OCI-LY7 (cell line): ENCODE results near the gene ZNF691. TPM values are rescaled to one million over a fixed set of nuclear protein-coding genes. Genes with fewer than 3 reads are reported as not detected.

Source experiments
- BruUV-seq: library from RNA; stranded (reverse); fragments of 400-500 nt; replicated peaks from 2 replicates; lab custom pipeline; 2021; lab: Mats Ljungman, UMichigan
- CTCF ChIA-PET: fragments of 300-600 bp; sonication (Branson Sonifier 250); formaldehyde crosslinking; loops from one replicate; lab custom pipeline; 2022; ENCODE audit warnings: antibody characterized with exemption; ENCODE audit not compliant: unreplicated experiment; lab: Charles Lee
- POLR2A ChIA-PET: fragments of 300-600 bp; sonication (Branson Sonifier 250); formaldehyde crosslinking; loops from one replicate; lab custom pipeline; 2022; ENCODE audit warnings: antibody characterized with exemption; lab: Charles Lee
- DNase-seq: peaks from one replicate; pipeline ENCODE4 v3.0.0-alpha.2; 2015; ENCODE audit warnings: low spot score
- H2AFZ ChIP-seq: fragments of 200-600 bp; sonication (generic), shearing (Covaris generic); 2 replicates; pipeline ENCODE4 v1.6.1; 2014; ENCODE audit warnings: mild to moderate bottlenecking, antibody characterized with exemption, low read length, moderate library complexity
- H3K27ac ChIP-seq: fragments of 200-600 bp; sonication (generic); 2 replicates; pipeline ENCODE4 v1.5.1; 2014; ENCODE audit warnings: mixed run types, low read depth, mild to moderate bottlenecking, moderate library complexity, low read length, inconsistent platforms; ENCODE audit not compliant: poor library complexity, severe bottlenecking
- H3K36me3 ChIP-seq: fragments of 200-600 bp; sonication (generic); 2 replicates; pipeline ENCODE4 v1.6.1; 2014; ENCODE audit warnings: mild to moderate bottlenecking, antibody characterized with exemption, low read length, moderate library complexity, mixed read lengths; ENCODE audit not compliant: insufficient read depth
- H3K4me1 ChIP-seq: fragments of 200-600 bp; sonication (generic); 2 replicates; pipeline ENCODE4 v1.5.1; 2014; ENCODE audit warnings: mild to moderate bottlenecking, low read length; ENCODE audit not compliant: insufficient read depth, poor library complexity, severe bottlenecking
- H3K4me2 ChIP-seq: fragments of 200-600 bp; sonication (generic); 2 replicates; pipeline ENCODE4 v1.6.1; 2014; ENCODE audit warnings: mild to moderate bottlenecking, low read length
- H3K4me3 ChIP-seq: fragments of 200-600 bp; sonication (generic); 2 replicates; pipeline ENCODE4 v1.5.1; 2014; ENCODE audit warnings: mild to moderate bottlenecking, low read depth, low read length; ENCODE audit not compliant: poor library complexity, severe bottlenecking
- H3K79me2 ChIP-seq: fragments of 200-600 bp; sonication (generic); 2 replicates; pipeline ENCODE4 v1.6.1; 2016; ENCODE audit warnings: low read depth, mild to moderate bottlenecking, low read length, moderate library complexity, mixed read lengths; ENCODE audit not compliant: insufficient read depth
- H3K9me2 ChIP-seq: fragments of 200-600 bp; sonication (generic); 2 replicates; pipeline ENCODE4 v1.6.1; 2016; ENCODE audit warnings: mild to moderate bottlenecking, low read length, mixed read lengths; ENCODE audit not compliant: insufficient read depth
- H3K9me3 ChIP-seq: fragments of 200-600 bp; sonication (generic); 2 replicates; pipeline ENCODE4 v1.6.1; 2014; ENCODE audit warnings: mild to moderate bottlenecking, mixed run types, low read length, mixed read lengths
- H4K20me1 ChIP-seq: fragments of 200-600 bp; sonication (generic); 2 replicates; pipeline ENCODE4 v1.6.1; 2014; ENCODE audit warnings: mild to moderate bottlenecking, antibody characterized with exemption, low read length, moderate library complexity, mixed read lengths; ENCODE audit not compliant: insufficient read depth
- EZH2phosphoT487 ChIP-seq: fragments of 200-600 bp; sonication (generic); IDR thresholded peaks from 2 replicates; pipeline ENCODE4 v1.6.1; 2018; ENCODE audit warnings: low read depth, borderline replicate concordance, mild to moderate bottlenecking, mixed run types, antibody characterized with exemption, low read length, moderate library complexity, mixed read lengths
- intact Hi-C: fragments of 100-400 bp; cut with micrococcal nuclease; formaldehyde crosslinking; loops from one replicate; pipeline ENCODE4 v1.10.0; 2022; ENCODE audit not compliant: unreplicated experiment
- total RNA-seq, 2 experiments: library from RNA; depleted of rRNA in 1 of 2; stranded (reverse); fragments of >200 nt in 1 of 2; shearing (Covaris generic) in 1 of 2; gene quantifications; 2 replicates each; pipeline ENCODE4 v1.2.3, GENCODE V29; 2014 to 2022
- TF ChIP-seq, protein P1 (sequence below): fragments of 200-600 bp; sonication (generic); conservative IDR thresholded peaks from 2 replicates; pipeline ENCODE4 v1.5.1; 2014; ENCODE audit warnings: mild to moderate bottlenecking, antibody characterized with exemption, low read length, moderate library complexity, mixed read lengths

The ZNF691 gene
- total RNA-seq, 2 experiments from 2014 or later: 17.8 to 21.1 TPM

GRCh38 chr1:42821690-42822089 is 24.7 kb upstream of the ZNF691 start:
- H3K27ac ChIP-seq: no peak overlapping the region
- no peak for TF ChIP-seq EZH2phosphoT487
- TF ChIP-seq, protein P1, sequence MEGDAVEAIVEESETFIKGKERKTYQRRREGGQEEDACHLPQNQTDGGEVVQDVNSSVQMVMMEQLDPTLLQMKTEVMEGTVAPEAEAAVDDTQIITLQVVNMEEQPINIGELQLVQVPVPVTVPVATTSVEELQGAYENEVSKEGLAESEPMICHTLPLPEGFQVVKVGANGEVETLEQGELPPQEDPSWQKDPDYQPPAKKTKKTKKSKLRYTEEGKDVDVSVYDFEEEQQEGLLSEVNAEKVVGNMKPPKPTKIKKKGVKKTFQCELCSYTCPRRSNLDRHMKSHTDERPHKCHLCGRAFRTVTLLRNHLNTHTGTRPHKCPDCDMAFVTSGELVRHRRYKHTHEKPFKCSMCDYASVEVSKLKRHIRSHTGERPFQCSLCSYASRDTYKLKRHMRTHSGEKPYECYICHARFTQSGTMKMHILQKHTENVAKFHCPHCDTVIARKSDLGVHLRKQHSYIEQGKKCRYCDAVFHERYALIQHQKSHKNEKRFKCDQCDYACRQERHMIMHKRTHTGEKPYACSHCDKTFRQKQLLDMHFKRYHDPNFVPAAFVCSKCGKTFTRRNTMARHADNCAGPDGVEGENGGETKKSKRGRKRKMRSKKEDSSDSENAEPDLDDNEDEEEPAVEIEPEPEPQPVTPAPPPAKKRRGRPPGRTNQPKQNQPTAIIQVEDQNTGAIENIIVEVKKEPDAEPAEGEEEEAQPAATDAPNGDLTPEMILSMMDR: no peak
- no peak overlapping the region for H3K4me3 ChIP-seq
- no TSS peak for BruUV-seq
- no peaks in the 10 kb centered on the region for H3K36me3 ChIP-seq
- ChIA-PET POLR2A (interaction anchor here (0.7 to 3.7 kb wide), 3 partner anchors 14 to 252 kb away, joined by 7 to 22 read pairs (median 12); partner anchors contain the start of gene ZNF691), CTCF (no interaction called here)
- H2AFZ ChIP-seq: no peak overlapping the region
- no peaks in the 10 kb centered on the region for H3K9me3 ChIP-seq
- intact Hi-C loops: no loop called here
- DNase-seq: no peak
- H3K9me2 ChIP-seq: no peaks in the 10 kb centered on the region
- H3K4me2 ChIP-seq: no peak overlapping the region
- no peaks in the 10 kb centered on the region for H4K20me1 ChIP-seq
- peaks cover 13% of the 10 kb centered on the region for H3K4me1 ChIP-seq
- no peaks in the 10 kb centered on the region for H3K79me2 ChIP-seq

GRCh38 chr1:42822800-42823392 is 23.5 kb upstream of the ZNF691 start:
- Histone ChIP-seq H4K20me1 (no peaks in the 10 kb centered on the region), H3K4me1 (peaks cover 8% of the 10 kb centered on the region), H3K27ac (no peak overlapping the region), H3K9me2 (no peaks in the 10 kb centered on the region), H2AFZ (no peak overlapping the region), H3K4me2 (no peak overlapping the region), H3K79me2 (no peaks in the 10 kb centered on the region), H3K4me3 (no peak overlapping the region), H3K9me3 (no peaks in the 10 kb centered on the region), H3K36me3 (no peaks in the 10 kb centered on the region)
- TF ChIP-seq, protein P1: no peak
- no peak for TF ChIP-seq EZH2phosphoT487
- DNase-seq: no peak
- BruUV-seq: no TSS peak
- ChIA-PET CTCF (no interaction called here), POLR2A (interaction anchor here (1.1 to 3.7 kb wide), 3 partner anchors 11 to 24 kb away, joined by 4 to 22 read pairs (median 12); partner anchors contain the start of gene ZNF691)
- intact Hi-C loops: no loop called here

- no peak for DNase-seq
- no TSS peak for BruUV-seq
- TF ChIP-seq, protein P1: no peak
- TF ChIP-seq EZH2phosphoT487: no peak
- H2AFZ ChIP-seq: no peak overlapping the region
- ChIA-PET CTCF (no interaction called here), POLR2A (no interaction called here)
- no peak overlapping the region for H3K4me3 ChIP-seq
- no peaks in the 10 kb centered on the region for H3K79me2 ChIP-seq
- H3K4me1 ChIP-seq: peaks cover 5% of the 10 kb centered on the region
- no peak overlapping the region for H3K4me2 ChIP-seq
- no peaks in the 10 kb centered on the region for H4K20me1 ChIP-seq
- intact Hi-C loops: no loop called here
- no peak overlapping the region for H3K27ac ChIP-seq
- H3K36me3 ChIP-seq: no peaks in the 10 kb centered on the region
- no peaks in the 10 kb centered on the region for H3K9me2 ChIP-seq
- no peaks in the 10 kb centered on the region for H3K9me3 ChIP-seq
Measured at GRCh38 chr1:42824481-42825035, 21.9 kb upstream of the ZNF691 start.
